NCI-H2196 treated with DMSO at 0.1 percent for 48 hours (cell line): ENCODE data around the gene BASP1.
"Not testable (repeated sequence)": the region's sequence is repeated elsewhere in the genome, so short reads cannot be mapped to it uniquely, and the experiment has no call there.

Source experiments
- DNase-seq: peaks from one replicate; lab custom pipeline; 2025; ENCODE audit not compliant: unreplicated experiment; lab: John Stamatoyannopoulos, UW

The BASP1 gene

DNA sequence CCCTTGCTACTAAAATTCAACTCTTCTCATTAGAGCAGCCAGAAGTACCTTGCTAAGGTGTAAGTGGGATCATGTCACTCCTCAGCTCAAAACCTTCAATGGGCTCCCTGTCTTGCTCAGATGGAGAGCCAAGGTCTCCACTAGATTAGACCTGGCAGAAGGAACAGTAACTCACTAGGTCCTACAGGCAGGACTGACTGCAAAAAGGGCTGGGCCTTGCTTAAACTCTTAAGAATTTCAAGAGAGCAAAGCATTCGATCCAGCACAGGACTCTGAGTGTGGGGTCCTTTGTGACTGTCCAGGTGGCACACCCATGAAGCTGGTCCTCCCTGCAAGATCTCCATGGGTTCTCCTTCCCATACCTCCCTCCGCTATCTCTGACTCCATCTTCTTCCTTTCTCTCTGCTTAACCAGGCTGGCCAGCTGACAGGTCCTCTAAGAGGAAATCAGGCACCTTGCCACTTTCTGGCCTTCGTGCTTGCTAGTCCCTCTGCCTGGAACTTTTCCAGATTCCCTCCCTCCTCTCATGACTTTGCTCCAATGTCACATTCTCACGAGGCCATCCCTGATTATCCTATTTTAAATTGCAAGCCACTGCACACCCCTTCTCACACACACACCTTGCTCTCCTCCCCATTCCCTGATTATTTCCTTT, 70.2 kb downstream of the BASP1 start:
- no peak for DNase-seq

DNA sequence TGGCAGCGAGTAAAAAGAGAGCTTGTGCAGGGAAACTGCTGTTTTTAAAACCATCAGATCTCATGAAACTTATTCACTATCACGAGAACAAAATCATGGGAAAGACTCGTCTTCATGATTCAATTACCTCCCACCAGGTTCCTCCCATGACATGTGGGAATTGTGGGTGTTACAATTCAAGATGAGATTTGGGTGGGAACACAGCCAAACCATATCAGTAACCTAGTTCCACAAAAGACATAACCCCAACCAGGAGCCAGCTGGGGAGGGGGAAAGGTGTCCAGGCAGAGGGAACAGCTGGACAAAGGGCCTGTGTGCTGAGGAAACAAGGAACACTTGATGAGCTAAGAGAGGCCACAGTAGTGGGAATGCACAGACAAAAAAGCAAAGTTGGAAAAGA, 71.1 kb downstream of the BASP1 start:
- DNase-seq = no peak

- no peak for DNase-seq
Observed at GRCh38 chr5:17289681-17290539, 72.5 kb downstream of the BASP1 start.

DNA sequence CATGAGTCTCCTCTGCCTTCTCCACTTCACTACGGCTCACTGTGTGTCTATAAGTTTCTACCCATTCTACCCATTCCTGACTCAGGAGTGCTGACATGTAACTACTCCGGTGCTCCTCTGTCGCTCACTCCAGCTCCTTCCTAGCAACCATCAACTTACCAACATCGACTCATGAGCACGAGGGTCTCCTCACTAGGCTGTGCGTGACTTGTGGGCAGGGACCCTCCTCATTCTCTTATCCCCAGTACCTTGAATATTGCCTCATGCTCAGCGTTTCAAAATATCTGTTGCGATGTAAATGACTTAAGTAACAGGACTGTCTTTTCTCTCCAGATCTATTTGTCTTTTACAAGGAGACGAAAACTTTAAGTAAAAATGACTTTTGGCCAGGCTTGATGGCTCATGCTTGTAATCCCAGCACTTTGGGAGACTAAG, 73.1 kb downstream of the BASP1 start:
- DNase-seq = no peak

DNA sequence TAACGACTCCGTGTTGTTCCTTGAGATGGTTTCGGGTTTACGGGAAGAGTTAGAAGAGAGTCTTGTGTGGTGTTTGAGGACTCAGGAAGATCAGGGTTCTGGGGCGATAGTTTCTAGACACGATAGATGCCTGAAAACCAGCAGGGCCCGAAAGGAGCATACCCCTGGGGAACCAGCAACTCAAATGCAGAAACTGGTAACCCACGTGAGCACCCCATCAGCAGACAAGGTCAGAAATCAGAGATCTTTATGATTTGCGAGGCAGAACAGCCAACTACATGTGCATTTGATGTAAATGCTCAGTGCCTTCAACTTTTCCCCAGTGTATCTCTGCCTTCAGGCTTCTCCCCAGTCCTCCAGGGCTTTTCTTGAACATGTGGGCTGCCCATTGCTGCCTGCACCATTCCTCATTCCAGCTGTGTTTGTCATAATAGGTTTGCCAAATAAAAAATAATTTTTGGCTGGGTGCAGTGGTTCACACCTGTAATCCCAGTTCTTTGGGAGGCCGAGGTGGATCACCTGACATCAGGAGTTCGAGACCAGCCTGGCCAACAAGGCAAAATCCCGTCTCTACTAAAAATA, 75.1 kb downstream of the BASP1 start:
- DNase-seq = no peak

DNA sequence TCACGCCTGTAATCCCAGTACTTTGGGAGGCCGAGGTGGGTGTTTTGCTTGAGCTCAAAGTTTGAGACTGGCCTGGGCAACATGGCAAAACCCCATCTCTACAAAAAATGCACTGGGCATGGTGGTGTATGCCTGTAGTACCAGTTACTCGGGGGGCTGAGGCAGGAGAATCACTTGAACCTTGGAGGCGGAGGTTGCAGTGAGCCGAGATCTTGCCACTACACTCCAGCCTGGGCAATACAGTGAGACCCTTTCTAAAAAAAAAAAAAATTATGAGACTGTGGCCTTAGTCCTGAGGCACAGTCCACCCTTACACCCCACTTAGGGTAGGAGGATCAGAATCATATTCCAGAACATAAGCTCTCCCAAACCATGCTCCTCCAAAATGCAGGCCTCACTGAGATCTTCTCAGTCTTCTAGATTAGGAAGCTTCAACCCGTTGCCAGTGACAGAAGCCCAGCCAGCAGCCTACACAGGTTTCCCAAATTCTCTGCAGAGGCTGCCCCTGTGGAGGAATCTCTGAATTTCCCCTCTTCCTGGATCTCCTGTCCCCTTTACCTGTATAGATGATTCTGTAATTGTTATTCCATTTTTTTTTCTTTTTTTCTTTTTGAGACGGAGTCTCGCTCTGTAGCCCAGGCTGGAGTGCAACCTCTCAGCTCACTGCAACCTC, 77.3 kb downstream of the BASP1 start:
- DNase-seq = no peak

DNA sequence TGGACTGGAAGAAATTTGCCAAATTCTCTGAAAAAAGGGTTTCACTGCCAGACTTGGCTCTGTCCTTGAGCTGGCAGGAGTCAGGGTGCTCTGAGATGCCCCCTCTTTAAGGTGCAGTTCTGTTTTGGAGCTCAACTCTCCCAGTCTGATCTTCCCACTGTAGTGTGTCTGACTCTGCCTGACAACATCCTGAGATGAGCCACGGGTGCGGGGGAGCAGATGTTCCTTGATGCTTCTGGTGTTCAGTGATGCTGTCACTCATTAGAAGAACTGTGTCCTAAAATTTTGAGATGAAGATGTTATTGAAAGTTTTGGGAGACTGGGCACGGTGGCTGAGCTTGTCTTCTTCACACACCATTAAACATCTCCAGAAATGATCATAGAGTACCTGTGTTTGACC, 78.2 kb downstream of the BASP1 start:
- DNase-seq = no peak

- DNase-seq = no peak
Observed at GRCh38 chr5:17302106-17302505, 84.7 kb downstream of the BASP1 start.

DNA sequence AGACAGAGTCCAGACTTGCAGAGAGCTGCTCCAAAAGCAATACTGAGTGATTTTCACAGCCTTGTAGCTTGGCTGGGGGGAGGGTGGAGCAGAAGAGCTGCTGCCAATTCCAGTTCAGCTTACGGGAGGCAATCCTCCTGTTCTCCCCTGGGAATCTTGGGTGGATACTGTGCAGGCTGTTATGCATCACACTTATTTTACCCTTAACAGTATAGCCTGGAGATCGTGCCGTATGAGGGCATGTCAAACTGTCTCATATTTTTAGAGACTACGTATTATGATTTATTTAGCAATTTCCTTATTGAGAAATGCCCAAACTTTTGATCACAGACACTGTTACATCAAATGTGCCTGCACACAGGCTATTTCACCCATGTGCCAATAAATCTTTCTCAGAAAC, 85.2 kb downstream of the BASP1 start:
- DNase-seq = no peak

DNA sequence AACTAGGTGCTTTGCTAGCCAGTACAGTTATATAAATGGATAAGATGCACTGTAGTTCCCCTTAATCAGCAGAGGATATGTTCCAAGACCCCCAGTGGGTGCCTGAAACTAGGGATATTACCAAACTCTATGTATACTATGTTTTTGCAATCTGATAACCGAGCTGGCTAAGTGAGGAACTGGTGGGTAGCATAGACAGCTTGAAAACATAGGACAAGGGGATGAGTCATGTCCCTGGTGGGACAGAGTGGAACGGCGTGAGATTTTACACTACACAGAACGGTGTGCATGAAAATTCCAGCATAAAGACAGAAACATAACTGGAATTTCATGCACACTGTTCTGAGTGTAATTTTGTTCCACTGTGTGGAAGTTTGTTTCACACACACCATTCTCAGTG, 86.9 kb downstream of the BASP1 start:
- no peak for DNase-seq

- no peak for DNase-seq
Observed at GRCh38 chr5:17305017-17305416, 87.6 kb downstream of the BASP1 start.

DNA sequence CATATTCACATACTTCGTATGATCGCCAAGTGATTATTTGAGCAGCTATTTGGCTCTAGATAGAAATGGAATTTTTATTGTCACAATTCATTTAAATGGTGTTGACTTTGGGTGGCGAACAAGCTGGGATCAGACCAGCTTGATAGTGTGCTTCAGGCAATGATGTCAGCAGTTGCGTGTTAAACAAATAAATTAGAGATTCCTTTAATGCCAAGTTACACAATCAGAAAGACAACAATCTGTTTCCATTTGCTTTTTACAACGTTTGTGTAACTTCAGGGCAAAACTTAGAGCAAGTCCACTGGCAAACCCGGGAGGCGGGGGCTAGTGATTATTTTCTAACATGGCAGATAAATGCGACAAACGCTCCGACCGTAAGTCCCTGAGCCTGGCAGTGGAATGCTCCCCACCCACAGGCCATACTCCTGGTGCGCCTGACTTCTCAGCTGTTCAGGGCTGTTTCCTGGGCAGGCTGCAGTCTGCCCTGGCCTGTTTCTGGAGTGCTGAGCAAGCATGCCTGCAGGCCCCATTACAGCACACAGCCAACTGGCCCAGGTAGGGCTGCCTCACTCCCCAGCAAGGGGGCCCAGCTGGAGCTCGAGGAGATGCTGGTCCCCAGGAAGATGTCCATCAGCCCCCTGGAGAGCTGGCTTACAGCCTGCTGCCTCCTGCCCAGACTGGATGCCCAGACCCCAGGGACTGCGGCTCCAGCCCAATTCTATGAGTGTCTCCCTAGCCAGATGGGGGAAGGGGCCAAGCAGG, 88.7 kb downstream of the BASP1 start:
- DNase-seq = no peak

DNA sequence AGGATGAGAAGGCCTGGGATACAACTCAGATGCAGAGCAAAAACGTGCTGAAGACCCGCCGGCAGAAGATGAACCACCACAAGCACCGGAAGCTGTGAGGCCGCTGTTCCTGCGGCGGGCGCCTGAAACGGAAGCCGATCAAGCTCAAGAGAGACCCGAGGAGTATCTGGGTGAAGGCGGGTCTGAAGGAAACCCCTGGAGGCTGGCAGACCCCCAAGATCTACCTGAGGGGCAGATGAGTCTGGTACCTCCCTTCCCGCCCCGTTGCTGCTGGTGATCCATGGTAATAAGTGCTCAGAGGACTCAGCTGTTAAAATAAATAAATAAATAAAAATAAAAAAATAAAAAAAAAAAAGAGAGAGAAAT, 89.3 kb downstream of the BASP1 start:
- DNase-seq = no peak

DNA sequence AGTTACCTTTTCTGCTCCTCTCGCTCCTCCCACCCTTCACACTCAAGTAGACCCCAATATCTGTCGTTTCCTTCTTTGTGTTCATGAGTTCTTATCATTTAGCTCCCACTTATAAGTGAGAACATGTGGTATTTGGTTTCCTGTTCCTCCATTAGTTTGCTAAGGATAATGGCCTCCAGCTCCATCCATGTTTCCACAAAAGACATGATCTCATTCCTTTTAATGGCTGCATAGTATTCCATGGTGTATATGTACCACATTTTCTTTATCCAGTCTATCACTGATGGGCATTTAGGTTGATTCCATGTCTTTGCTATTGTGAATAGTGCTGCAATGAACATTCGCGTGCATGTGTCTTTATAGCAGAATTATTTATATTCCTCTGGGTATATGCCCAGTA, 90.0 kb downstream of the BASP1 start:
- not testable (repeated sequence) for DNase-seq

DNA sequence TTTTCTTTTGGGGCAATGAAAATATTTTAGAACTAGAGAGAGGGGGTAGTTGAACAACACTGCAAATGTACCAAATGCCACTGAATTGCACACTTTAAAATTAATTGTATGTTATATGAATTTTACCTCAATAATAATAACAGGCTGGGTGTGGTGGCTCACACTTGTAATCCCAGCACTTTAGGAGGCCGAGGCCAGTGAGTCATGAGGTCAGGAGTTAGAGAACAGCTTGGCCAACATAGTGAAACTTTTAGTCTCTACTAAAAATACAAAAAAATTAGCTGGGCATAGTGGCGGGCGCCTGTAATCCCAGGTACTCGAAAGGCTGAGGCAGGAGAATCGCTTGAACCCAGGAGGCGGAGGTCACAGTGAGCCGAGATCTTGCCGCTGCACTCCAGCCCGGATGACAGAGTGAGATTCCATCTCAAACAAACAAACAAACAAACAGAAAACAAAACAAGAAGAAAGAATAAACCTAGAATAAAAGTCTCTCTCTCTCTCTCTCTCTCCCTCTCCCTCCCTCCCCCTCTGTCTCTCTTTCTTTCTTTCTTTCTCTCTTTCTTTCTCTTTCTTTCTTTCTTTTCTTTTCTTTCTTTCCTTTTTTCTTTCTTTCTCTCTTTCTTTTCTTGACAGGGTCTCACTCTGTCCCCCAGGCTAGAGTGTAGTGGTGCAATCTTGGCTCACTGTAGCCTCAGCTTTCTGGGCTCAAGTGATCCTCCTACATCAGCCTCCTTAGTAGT, 91.1 kb downstream of the BASP1 start:
- no peak for DNase-seq

DNA sequence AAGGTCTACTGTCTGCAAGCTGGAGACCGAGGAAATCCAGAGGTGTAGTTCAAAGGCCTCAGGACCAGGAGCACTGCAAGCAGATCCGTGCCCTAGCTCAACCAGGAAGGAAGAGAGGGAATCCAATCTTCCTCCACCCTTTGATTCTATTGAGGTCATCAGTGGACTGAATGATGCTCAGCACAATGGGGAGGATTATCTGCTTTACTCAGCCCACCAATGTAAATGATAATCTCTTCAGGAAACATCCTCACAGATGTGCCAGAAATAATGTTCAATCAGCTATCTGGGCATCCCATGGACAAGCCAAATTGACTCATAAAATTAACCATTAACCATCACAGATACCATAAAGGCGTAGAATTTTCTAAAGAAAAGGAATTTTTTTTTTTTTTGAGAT, 92.0 kb downstream of the BASP1 start:
- DNase-seq = no peak

GRCh38 chr5:17310502-17310901, 93.1 kb downstream of the BASP1 start:
- not testable (repeated sequence) for DNase-seq

DNA sequence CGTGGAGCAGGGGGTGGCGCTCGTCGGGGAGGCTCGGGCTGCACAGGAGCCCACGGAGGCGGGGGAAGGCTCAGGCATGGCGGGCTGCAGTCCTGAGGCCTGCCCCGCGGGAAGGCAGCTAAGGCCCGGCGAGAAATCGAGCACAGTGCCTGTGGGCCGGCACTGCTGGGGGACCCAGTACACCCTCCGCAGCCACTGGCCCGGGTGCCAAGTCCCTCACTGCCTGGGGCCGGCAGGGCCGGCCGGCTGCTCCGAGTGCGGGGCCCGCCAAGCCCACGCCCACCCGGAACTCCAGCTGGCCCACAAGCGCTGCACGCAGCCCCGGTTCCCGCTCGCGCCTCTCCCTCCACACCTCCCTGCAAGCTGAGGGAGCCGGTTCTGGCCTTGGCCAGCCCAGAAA, 94.4 kb downstream of the BASP1 start:
- not testable (repeated sequence) for DNase-seq

GRCh38 chr5:17312358-17312757, 94.9 kb downstream of the BASP1 start:
- no peak for DNase-seq

- DNase-seq = no peak
Observed at GRCh38 chr5:17314907-17315471, 97.6 kb downstream of the BASP1 start.
